Activated CD4-positive, CD25-positive, alpha-beta regulatory T cell treated with anti-CD3 and anti-CD28 coated beads, Interleukin-2, amount 50 U/mL, for 24 hours (primary cell): Measurements from ENCODE around the gene RMDN2.
A peak's percentile ranks its signal among the peaks of the same experiment; 100 is the strongest.
"Not testable (repeated sequence)": the region's sequence is repeated elsewhere in the genome, so short reads cannot be mapped to it uniquely, and the experiment has no call there.

Source experiments
- ATAC-seq, 2 donors: fragments of 150-1000 bp; cut with Tn5 transposase; one replicate each; pipeline ENCODE4 v1.10.0; 2021; ENCODE audit warnings: mild to moderate bottlenecking in 1 of 2, moderate library complexity in 1 of 2

RMDN2 gene

GRCh38 chr2:37997629-37998028, 72.5 kb downstream of the RMDN2 start:
- ATAC-seq, result no peak

- ATAC-seq, result no peak
Observed at GRCh38 chr2:38000485-38001222, 75.6 kb downstream of the RMDN2 start.

- not testable (repeated sequence) for ATAC-seq
Observed at GRCh38 chr2:38010187-38010586, 85.1 kb downstream of the RMDN2 start.

- no peak for ATAC-seq
Observed at GRCh38 chr2:38010995-38011394, 85.9 kb downstream of the RMDN2 start.

- ATAC-seq, result no peak
Observed at GRCh38 chr2:38013158-38013752, 88.2 kb downstream of the RMDN2 start.

GRCh38 chr2:38016219-38016618, 91.1 kb downstream of the RMDN2 start:
- no peak for ATAC-seq

- no peak for ATAC-seq
Observed at GRCh38 chr2:38017836-38018235, 92.7 kb downstream of the RMDN2 start.

- ATAC-seq, result not testable (repeated sequence)
Observed at GRCh38 chr2:38020359-38021069, 95.4 kb downstream of the RMDN2 start.

- ATAC-seq, result no peak
Observed at GRCh38 chr2:38021589-38021988, 96.5 kb downstream of the RMDN2 start.

- ATAC-seq, result no peak
Observed at GRCh38 chr2:38026846-38027245, 101.8 kb downstream of the RMDN2 start.

- no peak for ATAC-seq
Observed at GRCh38 chr2:38028829-38029228, 103.7 kb downstream of the RMDN2 start.

- no peak for ATAC-seq
Observed at GRCh38 chr2:38029512-38029911, 104.4 kb downstream of the RMDN2 start.

- ATAC-seq, result no peak
Observed at GRCh38 chr2:38030635-38031355, 105.7 kb downstream of the RMDN2 start.

GRCh38 chr2:38032946-38033345, 107.9 kb downstream of the RMDN2 start:
- ATAC-seq, result no peak

GRCh38 chr2:38033646-38034045, 108.6 kb downstream of the RMDN2 start:
- ATAC-seq, result no peak

GRCh38 chr2:38035968-38036367, 110.9 kb downstream of the RMDN2 start:
- ATAC-seq, result no peak

- peak in 1 of 2 donors; percentile 32 for ATAC-seq
Observed at GRCh38 chr2:38037325-38037724, 112.2 kb downstream of the RMDN2 start.

- peak; percentile 52 to 75 for ATAC-seq
Observed at GRCh38 chr2:38037757-38038621, 112.9 kb downstream of the RMDN2 start.

GRCh38 chr2:38038682-38039081, 113.6 kb downstream of the RMDN2 start:
- no peak for ATAC-seq

GRCh38 chr2:38039121-38039910, 114.2 kb downstream of the RMDN2 start:
- no peak for ATAC-seq

GRCh38 chr2:38045811-38046210, 120.7 kb downstream of the RMDN2 start:
- no peak for ATAC-seq
